ENCODE data around the gene PACRG.

The PACRG gene

GRCh38 chr6:163077134-163077533 is 349.4 kb downstream of the PACRG start:
- peaks cover 2% of the 10 kb centered on the region for H3K27me3 ChIP-seq (ENCODE audit: insufficient read depth, poor library complexity, severe bottlenecking)
- H3K9me3 ChIP-seq (ENCODE audit: severe bottlenecking) = no peaks in the 10 kb centered on the region
- ATAC-seq (ENCODE audit: low read depth) = no peak
- TF ChIP-seq CTCF (IDR thresholded peaks at IDR 0.05; ENCODE audit: poor library complexity, severe bottlenecking) = no peak
- H3K36me3 ChIP-seq (ENCODE audit: low read depth) = no peaks in the 10 kb centered on the region
- H3K4me3 ChIP-seq (ENCODE audit: severe bottlenecking) = no peak overlapping the region
- no peak for DNase-seq (ENCODE audit: low spot score)
- H3K4me1 ChIP-seq (ENCODE audit: insufficient read depth, poor library complexity, severe bottlenecking) = no peaks in the 10 kb centered on the region
- no peak overlapping the region for H3K27ac ChIP-seq (ENCODE audit: poor library complexity, severe bottlenecking)

- TF ChIP-seq CTCF (IDR thresholded peaks at IDR 0.05; ENCODE audit: poor library complexity, severe bottlenecking) = no peak
- ATAC-seq (ENCODE audit: low read depth) (no peak), DNase-seq (ENCODE audit: low spot score) (no peak)
- Histone ChIP-seq H3K36me3 (ENCODE audit: low read depth) (no peaks in the 10 kb centered on the region), H3K4me3 (ENCODE audit: severe bottlenecking) (no peak overlapping the region), H3K27ac (ENCODE audit: poor library complexity, severe bottlenecking) (no peak overlapping the region), H3K9me3 (ENCODE audit: severe bottlenecking) (no peaks in the 10 kb centered on the region), H3K27me3 (ENCODE audit: insufficient read depth, poor library complexity, severe bottlenecking) (peaks cover 5% of the 10 kb centered on the region), H3K4me1 (ENCODE audit: insufficient read depth, poor library complexity, severe bottlenecking) (no peaks in the 10 kb centered on the region)
These were observed 350.9 kb downstream of the PACRG start for GRCh38 chr6:163078712-163079111.

- Histone ChIP-seq H3K27ac (ENCODE audit: poor library complexity, severe bottlenecking) (no peak overlapping the region), H3K9me3 (ENCODE audit: severe bottlenecking) (no peaks in the 10 kb centered on the region), H3K36me3 (ENCODE audit: low read depth) (no peaks in the 10 kb centered on the region), H3K4me1 (ENCODE audit: insufficient read depth, poor library complexity, severe bottlenecking) (no peaks in the 10 kb centered on the region), H3K4me3 (ENCODE audit: severe bottlenecking) (no peak overlapping the region), H3K27me3 (ENCODE audit: insufficient read depth, poor library complexity, severe bottlenecking) (peaks cover 11% of the 10 kb centered on the region)
- ATAC-seq (ENCODE audit: low read depth) = no peak
- DNase-seq (ENCODE audit: low spot score) = no peak
- TF ChIP-seq CTCF (IDR thresholded peaks at IDR 0.05; ENCODE audit: poor library complexity, severe bottlenecking) = no peak
These were observed 352.5 kb downstream of the PACRG start for GRCh38 chr6:163080228-163080627.

- no peaks in the 10 kb centered on the region for H3K9me3 ChIP-seq (ENCODE audit: severe bottlenecking)
- ATAC-seq (ENCODE audit: low read depth) (no peak), DNase-seq (ENCODE audit: low spot score) (no peak)
- peaks cover 17% of the 10 kb centered on the region for H3K27me3 ChIP-seq (ENCODE audit: insufficient read depth, poor library complexity, severe bottlenecking)
- H3K27ac ChIP-seq (ENCODE audit: poor library complexity, severe bottlenecking) = no peak overlapping the region
- no peak overlapping the region for H3K4me3 ChIP-seq (ENCODE audit: severe bottlenecking)
- no peaks in the 10 kb centered on the region for H3K36me3 ChIP-seq (ENCODE audit: low read depth)
- no peaks in the 10 kb centered on the region for H3K4me1 ChIP-seq (ENCODE audit: insufficient read depth, poor library complexity, severe bottlenecking)
- no peak for TF ChIP-seq CTCF (IDR thresholded peaks at IDR 0.05; ENCODE audit: poor library complexity, severe bottlenecking)
These were observed 355.4 kb downstream of the PACRG start for GRCh38 chr6:163083141-163083540.

GRCh38 chr6:163085426-163085825 is 357.7 kb downstream of the PACRG start:
- Histone ChIP-seq H3K27me3 (ENCODE audit: insufficient read depth, poor library complexity, severe bottlenecking) (peaks cover 32% of the 10 kb centered on the region), H3K4me3 (ENCODE audit: severe bottlenecking) (no peak overlapping the region), H3K4me1 (ENCODE audit: insufficient read depth, poor library complexity, severe bottlenecking) (no peaks in the 10 kb centered on the region), H3K9me3 (ENCODE audit: severe bottlenecking) (no peaks in the 10 kb centered on the region), H3K36me3 (ENCODE audit: low read depth) (no peaks in the 10 kb centered on the region), H3K27ac (ENCODE audit: poor library complexity, severe bottlenecking) (no peak overlapping the region)
- ATAC-seq (ENCODE audit: low read depth) (no peak), DNase-seq (ENCODE audit: low spot score) (no peak)
- TF ChIP-seq CTCF (IDR thresholded peaks at IDR 0.05; ENCODE audit: poor library complexity, severe bottlenecking) = no peak
